H1 (cell line): ENCODE results near the gene VPS35L. TPM values are rescaled to one million over a fixed set of nuclear protein-coding genes. Genes with fewer than 3 reads are reported as not detected.
A peak's percentile ranks its signal among the peaks of the same experiment; 100 is the strongest.
"Not testable (repeated sequence)": the region's sequence is repeated elsewhere in the genome, so short reads cannot be mapped to it uniquely, and the experiment has no call there.

Experiments
- CTCF ChIA-PET: fragments of 300-600 bp; sonication (Branson Sonifier 250); formaldehyde crosslinking; loops from one replicate; lab custom pipeline; 2021; ENCODE audit not compliant: partially characterized antibody; lab: Charles Lee
- POLR2A ChIA-PET: fragments of 300-600 bp; sonication (Branson Sonifier 250); formaldehyde crosslinking; loops from one replicate; lab custom pipeline; 2021; ENCODE audit warnings: inconsistent platforms; ENCODE audit not compliant: partially characterized antibody; lab: Charles Lee
- DNase-seq, 2 experiments: peaks; one replicate each; pipeline versions ENCODE4 v3.0.0 to v3.0.0-alpha.2; 2010 to 2022; ENCODE audit warnings: low spot score in 2 of 2, low read depth in 1 of 2, mixed read lengths in 1 of 2
- FAIRE-seq: peaks from 2 replicates; lab custom pipeline; 2011; peaks lifted over from hg19 to GRCh38; lab: Jason Lieb, UNC
- H2AFZ ChIP-seq: 2 replicates; pipeline ENCODE4 v1.8.1; 2012; ENCODE audit warnings: low read length, inconsistent platforms
- H2AK5ac ChIP-seq: 2 replicates; pipeline ENCODE4 v1.6.1; 2013; ENCODE audit warnings: low read depth, low read length
- H2BK120ac ChIP-seq: replicated peaks from 2 replicates; pipeline ENCODE3; 2013; ENCODE audit warnings: low read depth, low read length, inconsistent platforms
- H2BK12ac ChIP-seq: 2 replicates; pipeline ENCODE4 v1.6.1; 2013; ENCODE audit warnings: low read depth, low read length
- H2BK15ac ChIP-seq: 2 replicates; pipeline ENCODE4 v1.6.1; 2013; ENCODE audit warnings: low read length
- H2BK20ac ChIP-seq: 2 replicates; pipeline ENCODE4 v1.6.1; 2013; ENCODE audit warnings: low read length
- H2BK5ac ChIP-seq: 2 replicates; pipeline ENCODE4 v1.6.1; 2013; ENCODE audit warnings: low read depth, low read length
- H3K14ac ChIP-seq: 2 replicates; pipeline ENCODE4 v1.6.1; 2013; ENCODE audit warnings: inconsistent platforms; ENCODE audit not compliant: insufficient read length
- H3K18ac ChIP-seq: 2 replicates; pipeline ENCODE4 v1.6.1; 2013; ENCODE audit warnings: low read length; ENCODE audit errors: extremely low read depth
- H3K23ac ChIP-seq: 2 replicates; pipeline ENCODE4 v1.6.1; 2013; ENCODE audit warnings: inconsistent platforms; ENCODE audit not compliant: insufficient read length
- H3K23me2 ChIP-seq: 2 replicates; pipeline ENCODE4 v1.6.1; 2013; ENCODE audit warnings: low read depth, low read length
- H3K27ac ChIP-seq: 2 replicates; pipeline ENCODE4 v1.6.1; 2011; ENCODE audit warnings: low read depth, low read length, inconsistent platforms
- H3K27me3 ChIP-seq, 4 experiments: replicated peaks in 1 of 4; 1 replicate in 1 of 4; 2 replicates in 3 of 4; pipeline versions ENCODE4 v1.6.1 to v1.8.1; 2011 to 2013; ENCODE audit warnings: low read length in 3 of 4, mild to moderate bottlenecking in 3 of 4, inconsistent platforms in 2 of 4, mixed read lengths in 2 of 4, moderate library complexity in 1 of 4; ENCODE audit not compliant: control insufficient read depth in 3 of 4, insufficient read depth in 3 of 4; ENCODE audit errors: extremely low read depth in 1 of 4
- H3K36me3 ChIP-seq, 4 experiments: 2 replicates each; pipeline versions ENCODE4 v1.6.1 to v1.8.1; 2011 to 2013; ENCODE audit warnings: mild to moderate bottlenecking in 4 of 4, low read length in 3 of 4, moderate library complexity in 2 of 4, control low read depth in 1 of 4, inconsistent platforms in 1 of 4; ENCODE audit not compliant: insufficient read depth in 4 of 4, control insufficient read depth in 2 of 4
- H3K4ac ChIP-seq: replicated peaks from 2 replicates; pipeline ENCODE3; 2013; ENCODE audit warnings: low read length, low read depth, mixed read lengths, inconsistent platforms; ENCODE audit not compliant: insufficient read length
- H3K4me1 ChIP-seq, 4 experiments: replicated peaks in 1 of 4; 1 replicate in 1 of 4; 2 replicates in 3 of 4; pipeline versions ENCODE4 v1.6.1 to v1.8.1; 2011 to 2013; ENCODE audit warnings: low read length in 3 of 4, inconsistent platforms in 2 of 4, mixed read lengths in 1 of 4; ENCODE audit not compliant: insufficient read depth in 4 of 4, control insufficient read depth in 3 of 4
- H3K4me2 ChIP-seq, 2 experiments: 2 replicates each; pipeline versions ENCODE4 v1.6.1 to v1.8.1; 2011 to 2013; ENCODE audit warnings: low read depth in 2 of 2, low read length in 2 of 2, control low read depth in 1 of 2, inconsistent platforms in 1 of 2, mild to moderate bottlenecking in 1 of 2; ENCODE audit not compliant: insufficient read depth in 1 of 2
- H3K4me3 ChIP-seq, 4 experiments: fragments of 200-600, 300-600 bp in 1 of 4; sonication (generic), shearing (Covaris generic), sonication (Bioruptor Twin) in 1 of 4; 2 replicates each; pipeline versions ENCODE4 v1.5.1 to v1.8.1; 2011 to 2016; ENCODE audit warnings: low read length in 4 of 4, low read depth in 3 of 4, control low read depth in 2 of 4, inconsistent platforms in 2 of 4, mild to moderate bottlenecking in 2 of 4, mixed read lengths in 1 of 4, moderate library complexity in 1 of 4; ENCODE audit not compliant: insufficient read depth in 2 of 4; ENCODE audit errors: extremely low read depth in 1 of 4
- H3K56ac ChIP-seq: replicated peaks from 2 replicates; pipeline ENCODE3; 2013; ENCODE audit warnings: low read depth, mild to moderate bottlenecking, mixed read lengths, low read length, inconsistent platforms; ENCODE audit not compliant: insufficient read length
- H3K79me1 ChIP-seq: 2 replicates; pipeline ENCODE4 v1.6.1; 2013; ENCODE audit warnings: low read depth, low read length, control low read depth
- H3K79me2 ChIP-seq, 2 experiments: 2 replicates each; pipeline versions ENCODE4 v1.6.1 to v1.8.1; 2012 to 2013; ENCODE audit warnings: low read length in 2 of 2, mild to moderate bottlenecking in 2 of 2, inconsistent platforms in 1 of 2; ENCODE audit not compliant: insufficient read depth in 2 of 2, control insufficient read depth in 1 of 2
- H3K9ac ChIP-seq, 4 experiments: replicated peaks in 1 of 4; 1 replicate in 1 of 4; 2 replicates in 3 of 4; pipeline versions ENCODE4 v1.6.1 to v1.8.1; 2011 to 2013; ENCODE audit warnings: low read depth in 3 of 4, low read length in 3 of 4, control low read depth in 2 of 4, mild to moderate bottlenecking in 2 of 4, moderate library complexity in 2 of 4, inconsistent platforms in 1 of 4; ENCODE audit errors: extremely low read depth in 1 of 4
- H3K9me3 ChIP-seq, 2 experiments: 2 replicates each; pipeline versions ENCODE4 v1.6.1 to v1.8.1; 2012 to 2013; ENCODE audit warnings: mild to moderate bottlenecking in 2 of 2, moderate library complexity in 2 of 2, control low read depth in 1 of 2, inconsistent platforms in 1 of 2, low read depth in 1 of 2, low read length in 1 of 2, mixed read lengths in 1 of 2; ENCODE audit not compliant: insufficient read depth in 2 of 2
- H4K20me1 ChIP-seq, 2 experiments: replicated peaks in 1 of 2; 2 replicates each; pipeline versions ENCODE3 to v1.8.1; 2011 to 2013; ENCODE audit warnings: inconsistent platforms in 2 of 2, low read length in 2 of 2, mild to moderate bottlenecking in 1 of 2; ENCODE audit not compliant: insufficient read depth in 2 of 2, control insufficient read depth in 1 of 2
- H4K5ac ChIP-seq: 2 replicates; pipeline ENCODE4 v1.6.1; 2013; ENCODE audit warnings: low read length, low read depth, mixed read lengths, inconsistent platforms; ENCODE audit not compliant: insufficient read length
- H4K8ac ChIP-seq: 2 replicates; pipeline ENCODE4 v1.8.0; 2013; ENCODE audit warnings: mild to moderate bottlenecking, moderate library complexity, low read length, inconsistent platforms; ENCODE audit not compliant: insufficient read depth; ENCODE audit errors: extremely low read depth
- H4K91ac ChIP-seq: replicated peaks from 2 replicates; pipeline ENCODE3; 2013; ENCODE audit warnings: low read length, mixed read lengths, inconsistent platforms; ENCODE audit not compliant: insufficient read length
- KDM1A ChIP-seq: fragments of 200-600, 300-600 bp; sonication (generic); IDR thresholded peaks from 2 replicates; pipeline ENCODE4 v1.7.1; 2016; ENCODE audit warnings: mild to moderate bottlenecking, low read length, borderline replicate concordance
- WGBS, 2 experiments: shearing (Covaris generic) in 1 of 2; methylation state at CpG; one replicate each; pipeline versions ENCODE4 v1.1.6 to v1.1.7; 2013 to 2015; ENCODE audit warnings: low lambda C conversion rate in 2 of 2, mixed read lengths in 2 of 2, inconsistent platforms in 1 of 2, low coverage in 1 of 2, missing lambda C conversion rate in 1 of 2; ENCODE audit not compliant: insufficient replicate concordance in 2 of 2, insufficient coverage in 1 of 2, insufficient read length in 1 of 2; ENCODE audit errors: extremely low coverage in 1 of 2, missing lambda C conversion rate in 1 of 2; 5-methylcytosine and 5-hydroxymethylcytosine counted together
- polyA plus RNA-seq, 7 experiments: library from polyadenylated mRNA; depleted of rRNA in 3 of 7; stranded (reverse) in 5 of 7; unstranded in 2 of 7; fragments of >200 nt in 5 of 7; fragments of 200-250 nt in 2 of 7; gene quantifications; 1 replicate in 5 of 7; 2 replicates in 1 of 7; 4 replicates in 1 of 7; pipeline versions ENCODE4 v1.2.1 to v1.2.3, GENCODE V29; 2011 to 2013; ENCODE audit warnings: missing spikeins in 2 of 7, mixed read lengths in 2 of 7
- total RNA-seq: library from RNA; stranded (reverse); fragmentation: NEBNext Ultra II Directional; extraction: Animal tissue kit (Norgen Biotek cat#: 25700); gene quantifications from 2 replicates; pipeline ENCODE4 v1.2.1, GENCODE V29; 2021

VPS35L gene
- total and polyA plus RNA-seq, 2 of the 8 experiments (the other 6 are each of a cell fraction or from before 2014, with no cell fraction given) = 31.5 to 57.1 TPM

DNA sequence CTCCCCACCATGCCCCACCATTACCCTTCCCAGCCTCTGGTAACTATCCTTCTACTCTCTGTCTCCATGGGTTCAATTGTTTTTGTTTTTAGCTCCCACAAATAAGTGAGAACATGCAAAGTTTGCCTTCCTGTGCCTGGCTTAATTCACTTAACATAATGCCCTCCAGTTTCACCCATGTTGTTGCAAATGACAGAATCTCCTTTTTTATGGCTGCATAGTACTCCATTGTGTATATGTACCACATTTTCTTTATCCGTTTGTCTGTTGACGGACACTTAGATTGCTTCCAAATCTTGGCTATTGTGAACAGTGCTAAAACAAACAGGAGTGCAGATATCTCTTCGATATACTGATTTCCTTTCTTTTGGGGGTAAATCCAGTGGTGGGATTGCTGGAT lies 109.8 kb downstream of the VPS35L start:
- Histone ChIP-seq H3K9me3 (peaks cover 0 to 10% of the 10 kb centered on the region in 2 experiments; a peak in 2 of 4 replicates), H3K36me3 (peaks cover 0 to 15% (median 7%) of the 10 kb centered on the region in 4 experiments; a peak in 7 of 8 replicates)
- FAIRE-seq, H4K91ac ChIP-seq, H3K79me2 ChIP-seq, H3K79me1 ChIP-seq, H4K20me1 ChIP-seq, H2BK12ac ChIP-seq, DNase-seq, H3K23me2 ChIP-seq, H3K9ac ChIP-seq, H3K4ac ChIP-seq, H4K5ac ChIP-seq, H3K56ac ChIP-seq, H2AK5ac ChIP-seq, H3K4me1 ChIP-seq, H2AFZ ChIP-seq, H3K18ac ChIP-seq, H2BK120ac ChIP-seq, POLR2A ChIA-PET, H3K4me2 ChIP-seq, H3K14ac ChIP-seq, H3K27ac ChIP-seq, H2BK20ac ChIP-seq, H3K27me3 ChIP-seq: not testable (repeated sequence)
- 98% methylated on average over 3 of the region's 3 CpGs; no CpG with 5 or more reads in 1 of the 2 experiments for WGBS, 2 experiments
- peak; percentile 82 for TF ChIP-seq KDM1A
- TF ChIP-seq, all 59 proteins: peak for 1; not testable (repeated sequence) for 58
- not testable (repeated sequence) for H3K4me3 ChIP-seq, H2BK5ac ChIP-seq, H2BK15ac ChIP-seq, H4K8ac ChIP-seq, H3K23ac ChIP-seq
- CTCF ChIA-PET = interaction anchor here (0.6 to 1.3 kb wide), 3 partner anchors 11 to 234 kb away, joined by 3 to 5 read pairs (median 4); no protein-coding TSS in a partner anchor
